Karpas-422 (cell line): ENCODE results near the gene KCNAB1. TPM values are rescaled to one million over a fixed set of nuclear protein-coding genes. Genes with fewer than 3 reads are reported as not detected.
"Not testable (repeated sequence)": the region's sequence is repeated elsewhere in the genome, so short reads cannot be mapped to it uniquely, and the experiment has no call there.

Source experiments
- DNase-seq: peaks from one replicate; pipeline ENCODE4 v3.0.0-alpha.2; 2015
- H2AFZ ChIP-seq: fragments of 200-600 bp; sonication (generic); 2 replicates; pipeline ENCODE4 v1.6.1; 2014; ENCODE audit warnings: antibody characterized with exemption, low read length, mixed read lengths
- H3K27ac ChIP-seq: fragments of 200-600 bp; sonication (generic); 2 replicates; pipeline ENCODE4 v1.5.1; 2014; ENCODE audit warnings: mild to moderate bottlenecking, low read length, moderate library complexity
- H3K27me3 ChIP-seq: fragments of 200-600 bp; sonication (generic); 2 replicates; pipeline ENCODE4 v1.6.1; 2014; ENCODE audit warnings: low read length, mixed read lengths
- H3K36me3 ChIP-seq: fragments of 200-600 bp; sonication (generic); 2 replicates; pipeline ENCODE4 v1.6.1; 2014; ENCODE audit warnings: low read length, mixed read lengths; ENCODE audit not compliant: insufficient read depth
- H3K4me1 ChIP-seq: fragments of 200-600 bp; sonication (generic); 2 replicates; pipeline ENCODE4 v1.6.1; 2014; ENCODE audit warnings: mild to moderate bottlenecking, low read length, mixed read lengths
- H3K4me2 ChIP-seq: fragments of 200-600 bp; sonication (generic); 2 replicates; pipeline ENCODE4 v1.6.1; 2014; ENCODE audit warnings: low read length, low read depth, mild to moderate bottlenecking; ENCODE audit not compliant: poor library complexity, severe bottlenecking
- H3K4me3 ChIP-seq: fragments of 200-600 bp; sonication (generic); 2 replicates; pipeline ENCODE4 v1.5.1; 2014; ENCODE audit warnings: mild to moderate bottlenecking, antibody characterized with exemption, low read length, mixed read lengths
- H3K79me2 ChIP-seq: fragments of 200-600 bp; sonication (generic); 2 replicates; pipeline ENCODE4 v1.6.1; 2014; ENCODE audit warnings: mild to moderate bottlenecking, low read length, mixed read lengths
- H3K9ac ChIP-seq: fragments of 200-600 bp; sonication (generic); 2 replicates; pipeline ENCODE4 v1.6.0; 2014; ENCODE audit warnings: low read length
- H3K9me2 ChIP-seq: fragments of 200-600 bp; sonication (generic), shearing (Covaris generic); replicated peaks from 2 replicates; pipeline ENCODE4 v1.6.0; 2014; ENCODE audit warnings: mild to moderate bottlenecking, low read length, moderate library complexity; ENCODE audit not compliant: insufficient read depth
- H3K9me3 ChIP-seq: fragments of 300-700, 200-600 bp; sonication (generic); 2 replicates; pipeline ENCODE4 v1.6.1; 2014; ENCODE audit warnings: low read length, mixed read lengths
- H4K20me1 ChIP-seq: fragments of 200-600 bp; sonication (generic); 2 replicates; pipeline ENCODE4 v1.6.1; 2014; ENCODE audit warnings: mild to moderate bottlenecking, antibody characterized with exemption, low read length, low read depth; ENCODE audit not compliant: insufficient read depth
- total RNA-seq: library from RNA; depleted of rRNA; stranded (reverse); fragments of >200 nt; shearing (Covaris generic); gene quantifications from 2 replicates; pipeline ENCODE4 v1.2.3, GENCODE V29; 2014; ENCODE audit warnings: low replicate concordance; rRNA removed

The KCNAB1 gene
- not detected in 2 replicates for total RNA-seq

DNA sequence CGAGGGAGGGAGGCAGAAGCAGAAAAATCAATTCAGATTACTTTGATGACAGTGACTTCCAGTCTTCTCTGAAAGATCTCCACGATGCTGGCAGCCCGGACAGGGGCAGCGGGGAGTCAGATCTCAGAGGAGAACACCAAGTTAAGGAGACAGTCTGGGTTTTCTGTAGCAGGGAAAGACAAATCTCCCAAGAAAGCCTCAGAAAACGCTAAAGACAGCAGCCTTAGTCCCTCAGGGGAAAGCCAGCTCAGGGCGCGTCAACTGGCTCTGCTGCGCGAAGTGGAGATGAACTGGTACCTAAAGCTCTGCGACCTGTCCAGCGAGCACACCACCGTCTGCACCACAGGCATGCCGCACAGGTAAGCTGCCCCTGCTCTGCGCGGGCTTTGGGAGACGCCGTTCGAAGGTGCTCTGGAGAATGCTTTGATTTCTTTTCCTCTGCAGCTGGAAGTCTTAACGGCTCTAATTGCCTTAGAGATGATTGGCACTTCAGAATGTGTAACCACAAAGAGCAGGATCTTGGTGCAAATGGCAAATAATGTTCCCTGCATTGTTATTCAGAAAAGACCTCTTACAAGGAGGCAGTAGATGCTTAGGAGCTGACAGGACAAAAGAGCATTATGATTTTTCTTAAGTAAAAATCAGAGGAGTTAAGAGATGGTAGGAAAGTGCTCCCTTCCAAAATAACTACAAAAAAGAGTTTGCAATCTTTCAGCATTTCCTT lies at the start of gene KCNAB1:
TSS of gene KCNAB1 (plus strand) at position 51 of the 724 bp plus-strand sequence.
- Histone ChIP-seq H2AFZ (no peak within 1 kb of the TSS), H3K27ac (no peak within 1 kb of the TSS), H3K79me2 (no peaks in the 10 kb centered on the region), H3K9me2 (no peaks in the 10 kb centered on the region), H3K4me1 (no peaks in the 10 kb centered on the region), H4K20me1 (no peaks in the 10 kb centered on the region), H3K36me3 (no peaks in the 10 kb centered on the region), H3K4me2 (no peak within 1 kb of the TSS), H3K27me3 (no peaks in the 10 kb centered on the region), H3K4me3 (no peak within 1 kb of the TSS), H3K9me3 (no peaks in the 10 kb centered on the region), H3K9ac (no peak within 1 kb of the TSS)
- no peak for DNase-seq

GRCh38 chr3:156071031-156071430 lies 49.3 kb upstream of the KCNAB1 start:
- H3K9me2 ChIP-seq = no peaks in the 10 kb centered on the region
- H3K4me2 ChIP-seq = no peak overlapping the region
- H2AFZ ChIP-seq = no peak overlapping the region
- no peak overlapping the region for H3K27ac ChIP-seq
- H3K9me3 ChIP-seq = no peaks in the 10 kb centered on the region
- H3K4me3 ChIP-seq = no peak overlapping the region
- no peaks in the 10 kb centered on the region for H3K4me1 ChIP-seq
- no peaks in the 10 kb centered on the region for H3K36me3 ChIP-seq
- H4K20me1 ChIP-seq = no peaks in the 10 kb centered on the region
- no peak for DNase-seq
- no peak overlapping the region for H3K9ac ChIP-seq
- no peaks in the 10 kb centered on the region for H3K79me2 ChIP-seq
- no peaks in the 10 kb centered on the region for H3K27me3 ChIP-seq

DNA sequence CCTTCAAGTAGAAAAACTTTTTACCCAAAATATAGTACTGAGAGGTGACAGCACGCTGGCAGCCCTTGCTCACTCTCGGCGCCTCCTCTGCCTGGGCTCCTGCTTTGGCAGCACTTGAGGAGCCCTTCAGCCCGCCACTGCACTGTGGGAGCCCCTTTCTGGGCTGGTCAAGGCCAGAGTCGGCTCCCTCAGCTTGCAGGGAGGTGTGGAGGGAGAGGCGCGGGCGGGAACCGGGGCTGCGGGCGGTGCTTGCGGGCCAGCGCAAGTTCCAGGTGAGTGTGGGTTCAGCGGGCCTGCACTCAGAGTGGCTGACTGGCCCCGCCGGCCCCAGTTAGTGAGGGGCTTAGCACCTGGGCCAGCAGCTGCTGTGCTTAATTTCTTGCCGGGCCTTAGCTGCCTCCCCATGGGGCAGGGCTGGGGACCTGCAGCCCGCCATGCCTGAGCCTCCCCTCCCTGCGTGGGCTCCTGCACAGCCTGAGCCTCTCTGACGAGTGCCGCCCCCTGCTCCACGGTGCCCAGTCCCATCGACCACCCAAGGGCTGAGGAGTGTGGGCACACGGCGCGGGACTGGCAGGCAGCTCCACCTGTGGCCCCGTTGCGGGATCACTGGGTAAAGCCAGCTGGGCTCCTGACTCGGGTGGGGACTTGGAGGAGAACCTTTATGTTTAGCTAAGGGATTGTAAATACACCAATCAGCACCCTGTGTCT lies 47.3 kb upstream of the KCNAB1 start:
- not testable (repeated sequence) for DNase-seq, H3K36me3 ChIP-seq, H3K4me1 ChIP-seq, H3K27me3 ChIP-seq, H3K9me3 ChIP-seq, H2AFZ ChIP-seq, H4K20me1 ChIP-seq, H3K79me2 ChIP-seq, H3K9ac ChIP-seq, H3K4me3 ChIP-seq, H3K9me2 ChIP-seq, H3K4me2 ChIP-seq, H3K27ac ChIP-seq

DNA sequence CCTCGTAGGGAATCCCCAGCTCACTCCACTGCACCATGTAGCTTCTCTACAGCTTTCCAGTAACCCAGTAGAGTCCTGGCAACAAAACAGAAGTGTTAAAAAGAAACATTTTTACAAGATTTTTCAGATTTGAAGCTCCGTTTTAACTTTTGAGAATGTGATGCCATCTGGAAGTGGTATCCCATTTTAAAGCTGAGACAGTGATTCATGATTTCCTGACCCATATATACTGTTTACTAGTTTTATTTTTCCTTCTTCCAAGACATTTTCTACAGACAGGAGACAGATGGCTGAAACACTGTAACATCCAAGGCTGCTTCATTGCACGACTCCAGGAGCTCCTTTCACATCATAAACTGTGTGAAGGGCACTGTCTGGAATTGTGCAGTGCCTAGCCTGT lies 30.3 kb upstream of the KCNAB1 start:
- H3K79me2 ChIP-seq = no peaks in the 10 kb centered on the region
- H3K4me2 ChIP-seq = no peak overlapping the region
- H3K9ac ChIP-seq = no peak overlapping the region
- no peaks in the 10 kb centered on the region for H3K9me2 ChIP-seq
- H4K20me1 ChIP-seq = no peaks in the 10 kb centered on the region
- no peaks in the 10 kb centered on the region for H3K36me3 ChIP-seq
- H3K4me3 ChIP-seq = no peak overlapping the region
- H3K27me3 ChIP-seq = no peaks in the 10 kb centered on the region
- H3K27ac ChIP-seq = no peak overlapping the region
- H2AFZ ChIP-seq = no peak overlapping the region
- no peaks in the 10 kb centered on the region for H3K4me1 ChIP-seq
- DNase-seq = no peak
- no peaks in the 10 kb centered on the region for H3K9me3 ChIP-seq

- Histone ChIP-seq H3K4me2 (no peak overlapping the region), H3K9me3 (no peaks in the 10 kb centered on the region), H2AFZ (no peak overlapping the region), H3K9me2 (no peaks in the 10 kb centered on the region), H3K4me1 (no peaks in the 10 kb centered on the region), H3K79me2 (no peaks in the 10 kb centered on the region), H3K9ac (no peak overlapping the region), H3K36me3 (no peaks in the 10 kb centered on the region), H4K20me1 (no peaks in the 10 kb centered on the region), H3K27ac (no peak overlapping the region), H3K27me3 (no peaks in the 10 kb centered on the region), H3K4me3 (no peak overlapping the region)
- DNase-seq = no peak
Measured at GRCh38 chr3:156093964-156094363, 26.4 kb upstream of the KCNAB1 start.

GRCh38 chr3:156094391-156094790 lies 26.0 kb upstream of the KCNAB1 start:
- Histone ChIP-seq H3K36me3 (no peaks in the 10 kb centered on the region), H3K4me2 (no peak overlapping the region), H3K9me2 (no peaks in the 10 kb centered on the region), H3K79me2 (no peaks in the 10 kb centered on the region), H4K20me1 (no peaks in the 10 kb centered on the region), H3K27me3 (no peaks in the 10 kb centered on the region), H3K27ac (no peak overlapping the region), H2AFZ (no peak overlapping the region), H3K4me1 (no peaks in the 10 kb centered on the region), H3K4me3 (no peak overlapping the region), H3K9ac (no peak overlapping the region), H3K9me3 (no peaks in the 10 kb centered on the region)
- no peak for DNase-seq

DNA sequence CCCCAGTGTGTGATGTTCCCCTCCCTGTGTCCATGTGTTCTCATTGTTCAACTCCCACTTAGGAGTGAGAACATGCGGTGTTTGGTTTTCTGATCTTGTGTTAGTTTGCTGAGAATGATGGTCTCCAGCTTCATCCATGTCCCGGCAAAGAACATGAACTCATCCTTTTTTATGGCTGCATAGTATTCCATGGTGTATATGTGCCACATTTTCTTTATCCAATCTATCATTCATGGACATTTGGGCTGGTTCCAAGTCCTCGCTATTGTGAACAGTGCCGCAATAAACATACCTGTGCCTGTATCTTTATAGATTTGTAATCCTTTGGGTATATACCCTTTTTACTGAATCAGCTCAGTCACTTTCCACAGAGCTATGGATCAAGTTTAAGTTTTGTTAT lies 24.7 kb upstream of the KCNAB1 start:
- H2AFZ ChIP-seq, H3K79me2 ChIP-seq, H3K27ac ChIP-seq, H3K9ac ChIP-seq, H3K27me3 ChIP-seq, DNase-seq, H3K4me2 ChIP-seq, H3K9me3 ChIP-seq, H3K4me3 ChIP-seq, H3K36me3 ChIP-seq, H3K4me1 ChIP-seq, H3K9me2 ChIP-seq, H4K20me1 ChIP-seq: not testable (repeated sequence)

DNA sequence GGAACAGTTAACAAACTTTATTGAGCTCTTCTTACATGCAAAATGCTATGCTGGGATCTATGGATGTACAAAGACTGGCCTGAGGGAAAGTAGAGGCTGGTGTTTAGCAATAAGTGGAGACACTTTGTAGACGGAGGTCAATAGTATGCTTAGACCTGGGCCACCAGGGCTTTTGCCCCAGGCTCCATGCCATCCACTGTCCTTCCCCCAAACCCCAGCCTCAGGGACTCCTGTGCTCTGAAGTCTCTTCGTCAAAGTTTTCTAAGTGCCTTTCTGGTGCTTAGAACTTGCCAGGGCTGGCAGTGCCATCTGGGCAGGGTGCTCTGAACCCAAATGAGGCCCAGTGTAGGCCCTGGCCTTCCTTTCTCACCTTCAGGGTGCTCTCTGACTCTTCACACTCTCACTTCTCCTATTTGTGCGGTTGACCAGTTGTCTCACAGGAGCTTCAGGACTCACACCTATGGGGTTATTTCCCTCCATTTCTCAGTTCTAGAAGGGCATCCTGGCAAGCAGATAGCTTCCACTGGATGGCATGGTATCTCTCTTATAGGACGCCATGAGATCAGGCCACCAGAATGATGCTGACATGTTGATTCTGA lies 21.8 kb upstream of the KCNAB1 start:
- H3K79me2 ChIP-seq = no peaks in the 10 kb centered on the region
- no peak overlapping the region for H2AFZ ChIP-seq
- H3K4me1 ChIP-seq = no peaks in the 10 kb centered on the region
- no peaks in the 10 kb centered on the region for H4K20me1 ChIP-seq
- no peaks in the 10 kb centered on the region for H3K36me3 ChIP-seq
- H3K9me3 ChIP-seq = no peaks in the 10 kb centered on the region
- H3K9me2 ChIP-seq = no peaks in the 10 kb centered on the region
- H3K27ac ChIP-seq = no peak overlapping the region
- H3K9ac ChIP-seq = no peak overlapping the region
- H3K4me3 ChIP-seq = no peak overlapping the region
- no peaks in the 10 kb centered on the region for H3K27me3 ChIP-seq
- DNase-seq = no peak
- H3K4me2 ChIP-seq = no peak overlapping the region
